SK-N-SH (cell line): Measurements from ENCODE around the gene CLASP1. TPM values are rescaled to one million over a fixed set of nuclear protein-coding genes. Genes with fewer than 3 reads are reported as not detected.

Experiments
- CTCF ChIA-PET: fragments of 300-600, 350-600 bp; formaldehyde crosslinking; extraction: SDS; loops from one replicate; lab custom pipeline; 2021; lab: Yijun Ruan, JAX
- POLR2A ChIA-PET: fragments of 350-600 bp; sonication (Branson Sonifier 250); formaldehyde crosslinking; extraction: SDS; loops from one replicate; lab custom pipeline; 2020; ENCODE audit warnings: antibody characterized with exemption, inconsistent platforms; lab: Yijun Ruan, JAX
- DNase-seq: peaks from one replicate; pipeline ENCODE4 v3.0.0; 2012
- H2AFZ ChIP-seq: fragments of 200-600 bp; sonication (generic); 2 replicates; pipeline ENCODE4 v1.8.1; 2016; ENCODE audit warnings: antibody characterized with exemption, mild to moderate bottlenecking, low read depth
- H3F3A ChIP-seq: fragments of 200-600 bp; sonication (generic); replicated peaks from 2 replicates; pipeline ENCODE3; 2016; ENCODE audit warnings: antibody characterized with exemption, mild to moderate bottlenecking; ENCODE audit not compliant: insufficient read depth
- H3K27ac ChIP-seq, 2 experiments: fragments of 200-500 bp in 1 of 2; fragments of 200-600 bp in 1 of 2; sonication (Bioruptor generic) in 1 of 2; sonication (generic), shearing (Covaris generic) in 1 of 2; 2 replicates each; pipeline versions ENCODE4 v1.5.1 to v1.6.1; 2014 to 2016; ENCODE audit warnings: low read depth in 2 of 2, inconsistent platforms in 1 of 2, low read length in 1 of 2, mild to moderate bottlenecking in 1 of 2, mixed read lengths in 1 of 2
- H3K27me3 ChIP-seq: fragments of 200-600 bp; sonication (generic), shearing (Covaris generic); 2 replicates; pipeline ENCODE4 v1.6.1; 2016; ENCODE audit warnings: mixed run types; ENCODE audit not compliant: insufficient read depth
- H3K36me3 ChIP-seq, 2 experiments: fragments of 200-500 bp in 1 of 2; fragments of 200-600 bp in 1 of 2; sonication (Bioruptor generic) in 1 of 2; sonication (generic) in 1 of 2; replicated peaks in 1 of 2; 2 replicates each; pipeline versions ENCODE3 to v1.5.1; 2014 to 2016; ENCODE audit warnings: low read length in 1 of 2, mild to moderate bottlenecking in 1 of 2; ENCODE audit not compliant: insufficient read depth in 2 of 2, control insufficient read depth in 1 of 2
- H3K4me1 ChIP-seq, 2 experiments: fragments of 200-500 bp in 1 of 2; fragments of 200-600 bp in 1 of 2; sonication (Bioruptor generic) in 1 of 2; sonication (generic), shearing (Covaris generic) in 1 of 2; 2 replicates each; pipeline versions ENCODE4 v1.5.1 to v1.6.1; 2014 to 2016; ENCODE audit warnings: low read depth in 1 of 2, low read length in 1 of 2, mixed run types in 1 of 2; ENCODE audit not compliant: insufficient read depth in 2 of 2, control insufficient read depth in 1 of 2
- H3K4me2 ChIP-seq: fragments of 200-600 bp; sonication (generic), shearing (Covaris generic); 2 replicates; pipeline ENCODE4 v1.6.1; 2017; ENCODE audit warnings: mixed run types
- H3K4me3 ChIP-seq, 2 experiments: fragments of 200-500 bp in 1 of 2; fragments of 200-600 bp in 1 of 2; sonication (Bioruptor generic) in 1 of 2; sonication (generic), shearing (Covaris generic) in 1 of 2; 2 replicates each; pipeline versions ENCODE4 v1.5.1 to v1.8.1; 2014 to 2016; ENCODE audit warnings: low read depth in 2 of 2, inconsistent platforms in 1 of 2, low read length in 1 of 2, mild to moderate bottlenecking in 1 of 2, mixed read lengths in 1 of 2, moderate library complexity in 1 of 2
- H3K79me2 ChIP-seq: fragments of 200-600 bp; sonication (generic); 2 replicates; pipeline ENCODE4 v1.8.1; 2017; ENCODE audit warnings: mild to moderate bottlenecking; ENCODE audit not compliant: insufficient read depth
- H3K9ac ChIP-seq: fragments of 200-600 bp; sonication (generic); 2 replicates; pipeline ENCODE4 v1.6.1; 2017; ENCODE audit warnings: mixed run types
- H3K9me2 ChIP-seq: fragments of 200-600 bp; sonication (generic); 2 replicates; pipeline ENCODE4 v1.6.1; 2017; ENCODE audit warnings: mixed run types
- H3K9me3 ChIP-seq: fragments of 200-600 bp; sonication (generic); 2 replicates; pipeline ENCODE4 v1.6.1; 2017; ENCODE audit warnings: mixed run types, mild to moderate bottlenecking, moderate library complexity
- H4K20me1 ChIP-seq: fragments of 200-600 bp; sonication (generic); 2 replicates; pipeline ENCODE4 v1.6.1; 2017; ENCODE audit warnings: mild to moderate bottlenecking, mixed run types; ENCODE audit not compliant: insufficient read depth
- EP300 ChIP-seq, 2 experiments: IDR thresholded peaks; 2 replicates each; pipeline versions ENCODE4 v1.4.0 to v1.6.1; 2012; ENCODE audit warnings: borderline replicate concordance in 1 of 2, low read depth in 1 of 2, low read length in 1 of 2
- FOXJ3 ChIP-seq: sonication (generic); formaldehyde crosslinking; IDR thresholded peaks from 2 replicates; pipeline ENCODE4 v1.5.1; 2020; ENCODE audit warnings: mild to moderate bottlenecking, missing genetic modification reagents
- JUND ChIP-seq: IDR thresholded peaks from 2 replicates; pipeline ENCODE4 v1.4.0; 2012
- MEF2A ChIP-seq: IDR thresholded peaks from 2 replicates; pipeline ENCODE4 v1.4.0; 2012; ENCODE audit warnings: low read depth, borderline replicate concordance
- NFIC ChIP-seq: IDR thresholded peaks from 2 replicates; pipeline ENCODE4 v1.4.0; 2012; ENCODE audit warnings: borderline replicate concordance
- PBX3 ChIP-seq: IDR thresholded peaks from 2 replicates; pipeline ENCODE4; 2012
- POLR2AphosphoS5 ChIP-seq: IDR thresholded peaks from 2 replicates; pipeline ENCODE4 v1.6.1; 2012; ENCODE audit warnings: low read depth, low read length
- RAD21 ChIP-seq: IDR thresholded peaks from 2 replicates; pipeline ENCODE4 v1.6.1; 2012; ENCODE audit warnings: mild to moderate bottlenecking, low read length
- RFX5 ChIP-seq: IDR thresholded peaks from 2 replicates; pipeline ENCODE4 v1.6.1; 2012; ENCODE audit warnings: mild to moderate bottlenecking, improper control_type of control experiment, low read length
- SMC3 ChIP-seq: IDR thresholded peaks from 2 replicates; pipeline ENCODE4 v1.6.1; 2012; ENCODE audit warnings: low read depth, low read length, improper control_type of control experiment
- TCF12 ChIP-seq: IDR thresholded peaks from 2 replicates; pipeline ENCODE4 v1.4.0; 2012
- USF1 ChIP-seq: IDR thresholded peaks from 2 replicates; pipeline ENCODE4 v1.4.0; 2012; ENCODE audit warnings: low read depth, borderline replicate concordance
- USF2 ChIP-seq: fragments of 150-350 bp; IDR thresholded peaks from 2 replicates; pipeline ENCODE4 v1.6.1; 2017; ENCODE audit warnings: antibody characterized with exemption, low read length, low read depth, borderline replicate concordance
- WGBS: methylation state at CpG from one replicate; pipeline ENCODE4 v1.1.6; 2017; ENCODE audit warnings: low lambda C conversion rate; 5-methylcytosine and 5-hydroxymethylcytosine counted together
- polyA plus RNA-seq, 3 experiments: library from polyadenylated mRNA; depleted of rRNA; stranded (reverse); fragments of >200 nt; gene quantifications; 2 replicates each; pipeline ENCODE4 v1.2.3, GENCODE V29; 2012

The CLASP1 gene
- polyA plus RNA-seq, 1 of the 3 experiments (the other 2 are of a cell fraction), result 4.9 TPM

GRCh38 chr2:121635371-121635770 lies 13.9 kb downstream of the CLASP1 start:
- H3K9me3 ChIP-seq, result peaks cover 6% of the 10 kb centered on the region; the same call in 1 of the 2 replicates
- no peaks in the 10 kb centered on the region for H3K27me3 ChIP-seq
- no peak for DNase-seq
- no peaks in the 10 kb centered on the region for H3K9me2 ChIP-seq
- H4K20me1 ChIP-seq, result peaks cover 24% of the 10 kb centered on the region; the same call in 1 of the 2 replicates
- peak overlapping the region in 1 of 2 experiments; percentile 68; a peak in 2 of 4 replicates for H3K27ac ChIP-seq
- H3K79me2 ChIP-seq, result peaks cover 99% of the 10 kb centered on the region
- H3K4me2 ChIP-seq, result no peak overlapping the region
- no peak overlapping the region for H3K9ac ChIP-seq
- H3K4me3 ChIP-seq, result no peak overlapping the region
- peaks cover 19% of the 10 kb centered on the region for H3F3A ChIP-seq
- TF ChIP-seq USF2, result no peak
- TF ChIP-seq RAD21, result no peak
- no peak for TF ChIP-seq RFX5
- no peak for TF ChIP-seq MEF2A
- TF ChIP-seq SMC3, result no peak
- TF ChIP-seq NFIC, result no peak
- no peak for TF ChIP-seq TCF12
- no peak for TF ChIP-seq EP300 (IDR thresholded peaks at IDR 0.05; ENCODE audit: borderline replicate concordance in 1 of 2, low read depth in 1 of 2, low read length in 1 of 2)
- TF ChIP-seq PBX3, result no peak
- no peak for TF ChIP-seq USF1
- no peak for TF ChIP-seq POLR2AphosphoS5
- peaks cover 0 to 12% of the 10 kb centered on the region in 2 experiments for H3K36me3 ChIP-seq
- H3K4me1 ChIP-seq, result peaks cover 0 to 11% of the 10 kb centered on the region in 2 experiments; a peak in 1 of 4 replicates
- 82% methylated on average over 1 of the region's 1 CpG for WGBS
- CTCF ChIA-PET, result no interaction called here
- POLR2A ChIA-PET, result no interaction called here
- H2AFZ ChIP-seq, result no peak overlapping the region

- Histone ChIP-seq H3K79me2 (peaks cover 99% of the 10 kb centered on the region), H3K9me3 (peaks cover 6% of the 10 kb centered on the region; the same call in 1 of the 2 replicates), H3K9me2 (no peaks in the 10 kb centered on the region), H3K9ac (no peak overlapping the region), H3K27me3 (no peaks in the 10 kb centered on the region)
- 74% methylated on average over 6 of the region's 6 CpGs for WGBS
- DNase-seq, result no peak
- TF ChIP-seq PBX3 (peak; percentile 49; the same call in 1 of the 2 replicates), SMC3 (no peak), FOXJ3 (CRISPR knock-in tag) (no peak), JUND (0 out of 2 replicates have a peak, but pooled peaks have one; percentile 31)
- TF ChIP-seq, all 33 proteins: peak for 2
- ChIA-PET CTCF (interaction anchor here (0.7 to 1.1 kb wide), 3 partner anchors 11 to 273 kb away, joined by 3 read pairs; no protein-coding TSS in a partner anchor), POLR2A (no interaction called here)
- Histone ChIP-seq H3K4me1 (peaks cover 0 to 11% of the 10 kb centered on the region in 2 experiments; a peak in 1 of 4 replicates), H3K36me3 (peaks cover 0 to 12% of the 10 kb centered on the region in 2 experiments), H4K20me1 (peaks cover 24% of the 10 kb centered on the region; the same call in 1 of the 2 replicates), H3K4me3 (no peak overlapping the region), H2AFZ (no peak overlapping the region), H3F3A (peaks cover 19% of the 10 kb centered on the region), H3K4me2 (peak overlapping the region; percentile 17), H3K27ac (peak overlapping the region in 1 of 2 experiments; percentile 68; a peak in 3 of 4 replicates)
These were observed 14.6 kb downstream of the CLASP1 start for GRCh38 chr2:121634354-121635307.
